PC-9 (cell line): ENCODE measurements around the gene KRT33B. TPM values are rescaled to one million over a fixed set of nuclear protein-coding genes. Genes with fewer than 3 reads are reported as not detected.
A peak's percentile ranks its signal among the peaks of the same experiment; 100 is the strongest.

Experiments used
- BruUV-seq: library from RNA; stranded (reverse); fragments of 400-500 nt; replicated peaks from 2 replicates; lab custom pipeline; 2021; lab: Mats Ljungman, UMichigan
- CTCF ChIA-PET: fragments of 300-600 bp; sonication (Branson Sonifier 250); formaldehyde crosslinking; loops from one replicate; lab custom pipeline; 2022; ENCODE audit warnings: antibody characterized with exemption; lab: Charles Lee
- POLR2A ChIA-PET: fragments of 300-600 bp; sonication (Branson Sonifier 250); formaldehyde crosslinking; loops from one replicate; lab custom pipeline; 2022; ENCODE audit warnings: antibody characterized with exemption; ENCODE audit not compliant: unreplicated experiment; lab: Charles Lee
- DNase-seq, 2 experiments: peaks; one replicate each; pipeline versions ENCODE4 v3.0.0 to v3.0.0-alpha.2; 2015 to 2022; ENCODE audit warnings: mixed read lengths in 1 of 2
- H2AFZ ChIP-seq: fragments of 200-600 bp; sonication (generic); 2 replicates; pipeline ENCODE4 v1.8.1; 2017; ENCODE audit warnings: antibody characterized with exemption
- H3F3A ChIP-seq: fragments of 200-600 bp; sonication (generic); 2 replicates; pipeline ENCODE4 v1.8.1; 2017; ENCODE audit warnings: antibody characterized with exemption, mild to moderate bottlenecking, low read depth; ENCODE audit not compliant: insufficient read depth
- H3K27ac ChIP-seq: fragments of 200-600 bp; sonication (generic); 2 replicates; pipeline ENCODE4 v1.6.1; 2016; ENCODE audit warnings: mixed run types
- H3K27me3 ChIP-seq: fragments of 200-600 bp; sonication (generic); 2 replicates; pipeline ENCODE4 v1.6.1; 2016; ENCODE audit warnings: low read depth, mixed run types; ENCODE audit not compliant: insufficient read depth
- H3K36me3 ChIP-seq: fragments of 200-600 bp; sonication (generic); 2 replicates; pipeline ENCODE4 v1.6.1; 2016; ENCODE audit warnings: low read depth, mixed run types
- H3K4me1 ChIP-seq: fragments of 200-600 bp; sonication (generic); replicated peaks from 2 replicates; pipeline ENCODE4 v1.6.1; 2016; ENCODE audit warnings: mixed run types; ENCODE audit not compliant: insufficient read depth
- H3K4me2 ChIP-seq: fragments of 200-600 bp; sonication (generic); 2 replicates; pipeline ENCODE4 v1.6.1; 2017; ENCODE audit warnings: mixed run types
- H3K4me3 ChIP-seq: fragments of 200-600 bp; sonication (generic); 2 replicates; pipeline ENCODE4 v1.6.1; 2016; ENCODE audit warnings: mixed run types
- H3K79me2 ChIP-seq: fragments of 200-600 bp; sonication (generic); 2 replicates; pipeline ENCODE4 v1.6.1; 2017; ENCODE audit warnings: low read depth, mixed run types
- H3K9me2 ChIP-seq: fragments of 200-600 bp; sonication (generic); 2 replicates; pipeline ENCODE4 v1.8.1; 2017; ENCODE audit warnings: mild to moderate bottlenecking; ENCODE audit not compliant: insufficient read depth
- H3K9me3 ChIP-seq: fragments of 200-600 bp; sonication (generic); 2 replicates; pipeline ENCODE4 v1.8.1; 2016; ENCODE audit warnings: low read depth; ENCODE audit not compliant: insufficient read depth
- H4K20me1 ChIP-seq: fragments of 200-600 bp; sonication (generic); 2 replicates; pipeline ENCODE4 v1.8.1; 2017; ENCODE audit not compliant: insufficient read depth
- CTCF ChIP-seq: fragments of 200-600 bp; sonication (generic); conservative IDR thresholded peaks from 2 replicates; pipeline ENCODE4 v1.6.1; 2017; ENCODE audit warnings: mixed run types, antibody characterized with exemption, mild to moderate bottlenecking, moderate library complexity
- EZH2 ChIP-seq: fragments of 200-600 bp; sonication (generic); IDR thresholded peaks from 2 replicates; pipeline ENCODE4 v1.8.0; 2017; ENCODE audit warnings: antibody characterized with exemption, low read depth
- intact Hi-C: fragments of 100-400 bp; cut with micrococcal nuclease; formaldehyde crosslinking; loops from one replicate; pipeline ENCODE4 v1.10.0; 2022; ENCODE audit not compliant: unreplicated experiment
- total RNA-seq: library from RNA; stranded (reverse); gene quantifications from 2 replicates; pipeline ENCODE4 v1.2.3, GENCODE V29; 2021

The KRT33B gene
- total RNA-seq, 1 experiment from 2014 or later = not detected

DNA sequence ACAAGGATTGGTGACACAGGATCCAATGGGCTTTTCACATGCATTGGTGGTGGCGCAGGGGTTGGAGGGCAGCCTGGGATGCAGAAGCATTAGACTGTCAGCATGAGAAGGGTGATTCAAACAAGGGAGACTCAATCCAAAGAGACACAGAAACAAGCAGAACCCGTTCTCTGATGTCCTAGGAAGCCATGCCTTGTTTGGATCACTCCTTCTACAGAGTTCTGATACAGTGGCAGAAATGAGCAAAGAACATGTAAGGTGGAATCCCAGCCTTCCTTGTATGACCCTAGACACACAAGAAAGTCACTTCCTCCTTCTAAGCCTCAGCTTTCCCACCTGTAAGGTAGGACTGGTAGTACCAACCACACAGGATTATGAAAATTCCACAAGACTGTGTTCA is 5.7 kb downstream of the KRT33B start:
- no peak overlapping the region; the same call in 1 of the 2 replicates for H2AFZ ChIP-seq
- H3K4me2 ChIP-seq = no peak overlapping the region
- H3K4me1 ChIP-seq = peaks cover 51% of the 10 kb centered on the region
- H3K9me2 ChIP-seq = no peaks in the 10 kb centered on the region
- no peaks in the 10 kb centered on the region for H4K20me1 ChIP-seq
- no TSS peak for BruUV-seq
- H3K27me3 ChIP-seq = no peaks in the 10 kb centered on the region
- intact Hi-C loops = no loop called here
- DNase-seq = peak in 1 of 2 experiments; percentile 44
- H3K9me3 ChIP-seq = 0 out of 2 replicates have a peak, but pooled peaks cover 3% of the 10 kb centered on the region
- H3K36me3 ChIP-seq = no peaks in the 10 kb centered on the region
- CTCF ChIA-PET = no interaction called here
- no peak for TF ChIP-seq CTCF
- TF ChIP-seq EZH2 = no peak
- no peak overlapping the region for H3K4me3 ChIP-seq
- H3K27ac ChIP-seq = no peak overlapping the region
- POLR2A ChIA-PET = no interaction called here
- H3K79me2 ChIP-seq = no peaks in the 10 kb centered on the region
- H3F3A ChIP-seq = peaks cover 26% of the 10 kb centered on the region

GRCh38 chr17:41360296-41360995 is 9.2 kb downstream of the KRT33B start:
- Histone ChIP-seq H3F3A (peaks cover 19% of the 10 kb centered on the region), H3K9me3 (0 out of 2 replicates have a peak, but pooled peaks cover 3% of the 10 kb centered on the region), H3K36me3 (no peaks in the 10 kb centered on the region), H3K9me2 (0 out of 2 replicates have a peak, but pooled peaks cover 3% of the 10 kb centered on the region), H3K79me2 (no peaks in the 10 kb centered on the region), H3K4me1 (peaks cover 43% of the 10 kb centered on the region), H3K4me2 (peak overlapping the region; percentile 35), H3K4me3 (no peak overlapping the region), H2AFZ (0 out of 2 replicates have a peak overlapping the region, but pooled peaks have one; percentile 9), H3K27me3 (no peaks in the 10 kb centered on the region), H3K27ac (peak overlapping the region; percentile 84), H4K20me1 (no peaks in the 10 kb centered on the region)
- no TSS peak for BruUV-seq
- ChIA-PET POLR2A (interaction anchor here (0.5 to 0.7 kb wide), 5 partner anchors 13 to 507 kb away, joined by 3 to 6 read pairs (median 3); no protein-coding TSS in a partner anchor), CTCF (no interaction called here)
- intact Hi-C loops = no loop called here
- peak; percentile 44 to 94 for DNase-seq
- TF ChIP-seq CTCF (no peak), EZH2 (no peak)

DNA sequence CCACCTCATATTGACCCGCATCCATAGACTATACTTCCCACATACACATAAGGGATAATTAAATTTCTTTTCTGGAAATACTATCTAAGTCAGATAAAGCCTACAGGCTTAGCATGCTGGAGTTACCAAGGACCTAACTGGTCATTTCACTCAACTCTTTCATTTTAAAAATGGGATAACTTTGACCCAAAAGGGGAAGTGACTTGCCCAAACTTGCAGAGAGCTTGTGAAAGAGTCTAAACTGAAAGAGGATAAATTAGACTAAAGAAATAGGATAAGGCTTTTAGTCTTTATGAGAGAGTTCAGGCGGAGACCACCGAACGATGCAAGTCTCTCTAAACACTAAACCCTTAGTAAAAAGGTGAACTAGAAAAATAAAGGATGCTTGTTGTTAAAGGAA is 15.1 kb downstream of the KRT33B start:
- intact Hi-C loops = no loop called here
- peaks cover 16% of the 10 kb centered on the region for H3K4me1 ChIP-seq
- BruUV-seq = no TSS peak
- H4K20me1 ChIP-seq = no peaks in the 10 kb centered on the region
- H3K9me3 ChIP-seq = no peaks in the 10 kb centered on the region
- no peaks in the 10 kb centered on the region for H3K27me3 ChIP-seq
- peaks cover 9% of the 10 kb centered on the region; the same call in 1 of the 2 replicates for H3F3A ChIP-seq
- POLR2A ChIA-PET = no interaction called here
- CTCF ChIA-PET = no interaction called here
- H3K4me3 ChIP-seq = no peak overlapping the region
- no peak overlapping the region for H2AFZ ChIP-seq
- H3K79me2 ChIP-seq = no peaks in the 10 kb centered on the region
- DNase-seq = no peak
- TF ChIP-seq EZH2 = no peak
- no peak for TF ChIP-seq CTCF
- no peak overlapping the region for H3K27ac ChIP-seq
- 0 out of 2 replicates have a peak, but pooled peaks cover 3% of the 10 kb centered on the region for H3K9me2 ChIP-seq
- H3K36me3 ChIP-seq = no peaks in the 10 kb centered on the region
- no peak overlapping the region for H3K4me2 ChIP-seq
